Kidney epithelial cell (primary cell): Measurements from ENCODE around the gene NFATC2. TPM values are rescaled to one million over a fixed set of nuclear protein-coding genes. Genes with fewer than 3 reads are reported as not detected.
"Not testable (repeated sequence)": the region's sequence is repeated elsewhere in the genome, so short reads cannot be mapped to it uniquely, and the experiment has no call there.

Source experiments
- DNase-seq: peaks from one replicate; pipeline ENCODE4 v3.0.0-alpha.2; 2010; ENCODE audit warnings: low read depth
- H3K27me3 ChIP-seq: 2 replicates; pipeline ENCODE4 v1.6.0; 2011; ENCODE audit warnings: low read length; ENCODE audit not compliant: control insufficient read depth, insufficient read depth
- H3K36me3 ChIP-seq: 2 replicates; pipeline ENCODE4 v1.5.1; 2011; ENCODE audit warnings: low read length; ENCODE audit not compliant: control insufficient read depth, insufficient read depth
- H3K4me3 ChIP-seq: 2 replicates; pipeline ENCODE4 v1.5.1; 2011; ENCODE audit warnings: low read depth, mild to moderate bottlenecking, control low read depth, low read length
- total RNA-seq: library from RNA; depleted of rRNA; stranded (reverse); fragments of >200 nt; gene quantifications from 2 replicates; pipeline ENCODE4 v1.2.3, GENCODE V29; 2015
- TF ChIP-seq, protein P1 (sequence below): IDR thresholded peaks from 2 replicates; pipeline ENCODE4 v1.5.1; 2011; ENCODE audit warnings: mild to moderate bottlenecking, moderate library complexity, low read length, control low read depth, inconsistent platforms; ENCODE audit not compliant: insufficient read depth, poor library complexity, severe bottlenecking

Gene NFATC2
- total RNA-seq, 1 donor from 2014 or later: 2.9 TPM

DNA sequence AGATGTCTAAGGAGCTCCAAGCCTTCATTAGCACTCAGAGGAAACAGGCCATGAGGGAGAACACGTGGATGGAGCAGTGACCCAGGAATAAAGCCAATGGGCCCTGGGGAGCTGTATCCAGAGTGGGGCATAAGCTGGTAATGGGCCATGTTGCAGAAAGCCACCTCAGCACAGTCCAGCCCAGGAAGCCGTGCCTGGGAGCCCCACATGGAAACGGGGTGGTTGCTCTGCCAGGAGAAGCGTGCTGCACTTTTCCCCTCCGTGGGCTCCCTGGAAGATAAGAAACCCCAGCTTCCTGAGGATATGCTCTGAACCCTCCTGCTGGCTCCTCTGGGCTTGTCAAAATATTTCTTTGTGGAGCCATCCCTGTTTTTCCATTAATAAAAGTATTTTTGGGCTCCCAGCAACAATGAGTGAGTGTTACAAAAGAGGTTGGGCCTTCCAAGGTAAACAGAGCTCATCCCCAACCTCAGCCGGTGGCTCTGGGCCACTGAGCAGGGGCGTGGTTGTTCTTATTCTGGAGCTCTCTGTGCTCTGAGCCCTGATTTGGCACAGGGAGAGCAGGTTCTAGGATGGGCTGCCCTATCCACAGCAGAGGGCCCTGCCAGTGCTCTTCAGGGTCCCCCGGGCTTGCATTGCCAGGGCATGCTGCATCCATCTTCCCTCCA is 31.2 kb upstream of the NFATC2 start:
- no peak for DNase-seq
- no peaks in the 10 kb centered on the region for H3K36me3 ChIP-seq
- no peak overlapping the region for H3K4me3 ChIP-seq
- no peaks in the 10 kb centered on the region for H3K27me3 ChIP-seq
- TF ChIP-seq, protein P1, sequence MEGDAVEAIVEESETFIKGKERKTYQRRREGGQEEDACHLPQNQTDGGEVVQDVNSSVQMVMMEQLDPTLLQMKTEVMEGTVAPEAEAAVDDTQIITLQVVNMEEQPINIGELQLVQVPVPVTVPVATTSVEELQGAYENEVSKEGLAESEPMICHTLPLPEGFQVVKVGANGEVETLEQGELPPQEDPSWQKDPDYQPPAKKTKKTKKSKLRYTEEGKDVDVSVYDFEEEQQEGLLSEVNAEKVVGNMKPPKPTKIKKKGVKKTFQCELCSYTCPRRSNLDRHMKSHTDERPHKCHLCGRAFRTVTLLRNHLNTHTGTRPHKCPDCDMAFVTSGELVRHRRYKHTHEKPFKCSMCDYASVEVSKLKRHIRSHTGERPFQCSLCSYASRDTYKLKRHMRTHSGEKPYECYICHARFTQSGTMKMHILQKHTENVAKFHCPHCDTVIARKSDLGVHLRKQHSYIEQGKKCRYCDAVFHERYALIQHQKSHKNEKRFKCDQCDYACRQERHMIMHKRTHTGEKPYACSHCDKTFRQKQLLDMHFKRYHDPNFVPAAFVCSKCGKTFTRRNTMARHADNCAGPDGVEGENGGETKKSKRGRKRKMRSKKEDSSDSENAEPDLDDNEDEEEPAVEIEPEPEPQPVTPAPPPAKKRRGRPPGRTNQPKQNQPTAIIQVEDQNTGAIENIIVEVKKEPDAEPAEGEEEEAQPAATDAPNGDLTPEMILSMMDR: no peak

- no peak for DNase-seq
- Histone ChIP-seq H3K36me3 (no peaks in the 10 kb centered on the region), H3K4me3 (no peak overlapping the region), H3K27me3 (no peaks in the 10 kb centered on the region)
- TF ChIP-seq, protein P1: no peak
Measured at GRCh38 chr20:51571460-51571794, 28.9 kb upstream of the NFATC2 start.

DNA sequence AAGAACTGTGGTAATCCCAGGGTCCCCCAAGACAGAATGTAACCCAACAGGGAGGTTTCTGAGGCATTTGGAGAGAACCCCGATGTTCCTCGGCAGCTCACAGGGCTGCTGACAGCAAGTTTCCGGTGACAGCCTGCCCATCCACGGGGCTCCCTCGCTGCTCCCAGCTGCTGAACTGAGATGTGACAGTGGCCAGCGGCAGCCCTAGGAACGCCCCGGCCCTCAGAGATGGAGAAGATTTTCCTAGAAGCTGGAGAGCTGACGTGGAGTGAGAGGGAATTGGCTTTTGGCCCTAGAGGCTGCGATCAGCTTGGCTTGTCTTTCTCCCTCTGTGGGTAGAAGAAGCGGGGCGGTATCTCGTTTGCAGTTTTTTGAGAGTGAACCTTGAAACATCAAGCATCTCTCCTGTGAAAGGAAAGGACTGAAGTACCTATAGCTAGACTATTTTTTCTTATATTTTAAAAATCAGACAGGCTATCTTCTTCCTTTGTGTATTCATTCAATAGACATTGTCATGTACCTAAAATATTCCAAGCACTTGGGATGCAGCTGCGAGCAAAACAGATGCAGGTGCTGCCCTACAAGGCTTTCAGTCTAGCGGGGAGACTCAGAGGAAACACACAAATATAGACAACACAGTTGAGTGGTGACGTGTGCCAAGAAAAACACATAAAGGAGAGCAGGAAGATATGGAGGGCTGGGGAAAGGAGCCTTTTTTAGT is 28.4 kb upstream of the NFATC2 start:
- no peak for DNase-seq
- TF ChIP-seq, protein P1: no peak
- H3K27me3 ChIP-seq: peaks cover 3% of the 10 kb centered on the region
- H3K36me3 ChIP-seq: no peaks in the 10 kb centered on the region
- H3K4me3 ChIP-seq: no peak overlapping the region

GRCh38 chr20:51569815-51570738 is 27.6 kb upstream of the NFATC2 start:
- Histone ChIP-seq H3K27me3 (peaks cover 3% of the 10 kb centered on the region), H3K4me3 (no peak overlapping the region), H3K36me3 (no peaks in the 10 kb centered on the region)
- TF ChIP-seq, protein P1: no peak
- DNase-seq: no peak

DNA sequence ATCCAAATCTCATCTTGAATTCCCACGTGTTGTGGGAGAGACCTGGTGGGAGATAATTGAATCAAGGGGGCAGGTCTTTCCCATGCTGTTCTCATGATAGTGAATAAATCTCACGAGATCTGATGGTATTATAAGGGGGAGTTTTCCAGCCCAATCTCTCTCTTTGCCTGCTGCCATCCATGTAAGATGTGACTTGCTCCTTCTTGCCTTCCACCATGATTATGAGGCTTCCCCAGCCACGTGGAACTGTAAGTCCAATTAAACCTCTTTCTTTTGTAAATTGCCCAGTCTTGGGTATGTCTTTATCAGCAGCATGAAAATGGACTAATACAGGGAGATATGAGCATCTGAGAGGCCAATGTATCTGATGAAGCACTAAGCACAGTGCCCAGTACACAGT is 26.0 kb upstream of the NFATC2 start:
- H3K36me3 ChIP-seq, H3K27me3 ChIP-seq, DNase-seq, H3K4me3 ChIP-seq: not testable (repeated sequence)

GRCh38 chr20:51567622-51568021 is 25.1 kb upstream of the NFATC2 start:
- DNase-seq: no peak
- H3K36me3 ChIP-seq: no peaks in the 10 kb centered on the region
- TF ChIP-seq, protein P1: no peak
- H3K27me3 ChIP-seq: peaks cover 3% of the 10 kb centered on the region
- no peak overlapping the region for H3K4me3 ChIP-seq
